Measurements from ENCODE around the gene CRKL.

- TF ChIP-seq EZH2phosphoT487 (IDR thresholded peaks at IDR 0.05; ENCODE audit: borderline replicate concordance) = no peak
- TF ChIP-seq CTCF (conservative IDR thresholded peaks at IDR 0.05; ENCODE audit: low read length) = no peak
Measured at GRCh38 chr22:20982563-20982882, 65.3 kb downstream of the CRKL start.

All from Loucy (cell line).